AML-193 (cell line): Measurements from ENCODE around the gene PHYHIPL.

ENCODE experiments used
- DNase-seq, 2 experiments: peaks; one replicate each; lab custom pipeline; 2025; lab: John Stamatoyannopoulos, UW

The PHYHIPL gene

DNA sequence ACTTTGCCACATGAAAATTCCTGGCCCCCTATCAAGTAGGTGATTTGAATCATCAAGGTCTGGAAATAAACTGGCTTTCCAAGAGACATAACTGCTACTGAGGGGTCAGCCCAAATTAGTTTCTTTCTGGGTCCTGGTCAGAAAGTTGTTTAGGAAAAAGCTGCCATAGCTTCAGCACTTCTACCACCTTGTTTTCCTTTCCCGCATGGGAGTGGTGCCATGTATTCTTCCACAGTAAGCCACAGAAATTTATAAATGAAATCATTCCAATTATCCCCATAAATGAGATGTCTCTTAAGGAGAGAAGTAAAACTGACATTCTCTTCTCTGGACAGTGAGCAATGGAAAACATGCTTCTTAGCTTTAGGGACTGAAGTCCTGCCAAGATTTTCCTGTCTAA, 80.8 kb downstream of the PHYHIPL start:
- DNase-seq, result no peak

DNA sequence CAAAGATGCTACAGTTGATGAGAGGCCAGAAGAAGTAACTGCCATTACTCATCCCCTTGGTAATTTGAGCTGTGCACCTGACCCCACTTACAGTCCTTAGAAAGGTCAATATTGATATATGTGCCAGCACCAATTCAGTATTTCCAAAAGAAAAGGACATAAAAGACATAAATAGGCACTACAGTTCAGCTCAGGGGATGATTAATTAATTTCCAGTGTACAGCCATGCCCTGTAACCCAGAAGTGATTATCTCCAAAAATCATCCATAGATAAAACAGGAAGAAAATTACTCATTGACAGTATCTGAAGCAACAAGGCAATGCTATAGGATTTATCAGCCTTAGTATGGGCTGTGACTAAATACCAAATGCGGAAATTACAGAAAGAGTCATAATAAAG, 82.4 kb downstream of the PHYHIPL start:
- DNase-seq, result no peak

DNA sequence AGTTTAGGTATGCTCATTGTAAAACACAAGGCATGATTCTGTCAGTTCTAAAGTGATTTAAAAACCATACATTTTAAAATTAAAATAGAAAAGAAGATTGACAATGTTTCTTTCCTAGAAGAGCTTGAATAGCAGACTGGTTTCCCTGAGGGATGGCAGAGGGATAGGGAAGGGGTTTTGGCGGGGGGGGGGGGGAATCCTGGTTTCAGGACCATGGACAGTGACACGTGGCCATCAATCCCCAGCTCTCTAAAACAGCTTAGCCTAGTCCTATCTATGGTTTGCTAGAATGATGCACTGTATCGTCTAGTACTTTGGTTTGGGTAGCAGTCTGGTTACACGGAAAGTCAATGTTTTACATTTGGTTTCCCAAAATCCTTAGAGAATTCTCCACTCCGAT, 88.7 kb downstream of the PHYHIPL start:
- DNase-seq, result no peak

DNA sequence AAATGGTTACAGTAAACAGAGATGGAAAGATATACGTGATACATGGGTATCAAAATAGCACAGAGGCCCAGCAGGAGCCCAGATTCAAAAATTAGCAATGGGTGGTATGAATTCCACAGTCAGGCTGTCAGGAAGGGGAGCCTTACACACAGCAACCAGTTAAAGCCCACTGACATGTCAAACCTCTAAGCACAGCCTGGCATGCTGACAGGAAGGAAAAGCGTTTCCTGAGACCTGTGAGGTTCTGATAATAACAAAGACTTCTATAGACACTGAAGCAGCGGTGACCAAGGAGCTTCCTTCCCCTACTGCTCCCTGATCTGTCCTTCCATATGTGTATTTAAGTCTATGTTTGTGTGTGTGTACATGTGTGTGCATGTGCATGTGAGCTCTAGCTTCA, 89.9 kb downstream of the PHYHIPL start:
- DNase-seq, result no peak

DNA sequence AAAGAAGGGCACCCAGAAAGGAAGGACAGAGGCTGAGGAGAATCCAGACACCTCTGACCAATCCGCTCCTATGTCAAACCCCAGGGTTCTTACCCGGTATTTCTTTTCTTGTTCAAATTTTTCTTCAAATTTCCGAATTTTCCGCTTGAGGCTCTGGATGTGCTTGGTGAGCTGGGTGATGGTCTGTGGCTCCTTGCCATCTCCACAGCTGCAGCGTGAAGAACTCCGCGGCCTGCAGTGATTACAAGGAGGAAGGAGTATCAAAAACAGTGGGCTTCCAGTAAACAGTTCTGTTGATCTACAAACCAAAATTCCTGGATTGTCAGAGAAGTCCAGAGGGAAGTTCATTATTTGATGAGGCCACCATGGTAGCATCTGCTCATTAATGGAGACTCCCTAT, 92.0 kb downstream of the PHYHIPL start:
- no peak for DNase-seq

DNA sequence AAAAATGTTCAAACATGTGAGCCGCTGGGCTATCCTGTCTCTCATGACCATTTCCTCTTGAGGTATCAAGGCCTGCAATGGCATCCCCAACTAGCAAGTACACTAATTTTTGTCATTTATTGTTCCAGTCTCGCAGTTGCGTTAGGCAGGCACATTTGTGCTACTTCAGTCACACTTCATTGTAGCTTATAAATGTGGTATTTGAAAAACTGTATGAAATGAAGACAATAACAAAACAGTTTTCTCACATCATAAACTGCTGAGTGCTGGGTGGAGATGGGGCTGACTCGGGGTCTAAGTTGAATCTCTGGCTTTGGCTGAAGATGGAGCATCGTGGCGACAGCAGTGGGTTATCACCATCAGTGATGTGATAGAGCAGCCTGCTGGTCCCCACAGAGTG, 93.2 kb downstream of the PHYHIPL start:
- DNase-seq, result no peak

DNA sequence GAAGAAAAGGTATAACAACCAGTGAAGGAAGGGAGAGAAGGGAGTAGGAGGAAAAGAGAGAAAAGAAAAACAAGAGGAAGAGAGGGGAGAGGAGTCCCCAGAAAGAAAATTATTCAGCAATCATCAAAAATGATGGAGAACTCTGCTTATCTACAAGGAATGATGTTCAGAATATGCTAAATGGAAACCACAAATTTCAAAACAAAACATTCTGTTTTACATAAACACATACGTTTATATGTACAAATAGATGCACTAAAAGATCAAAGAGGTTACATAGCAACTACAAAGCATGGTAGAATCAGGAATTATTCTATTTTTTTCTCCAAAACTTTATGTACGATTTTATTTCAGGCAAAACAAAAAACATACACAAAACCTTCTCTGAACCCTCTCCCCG, 94.0 kb downstream of the PHYHIPL start:
- DNase-seq, result no peak

DNA sequence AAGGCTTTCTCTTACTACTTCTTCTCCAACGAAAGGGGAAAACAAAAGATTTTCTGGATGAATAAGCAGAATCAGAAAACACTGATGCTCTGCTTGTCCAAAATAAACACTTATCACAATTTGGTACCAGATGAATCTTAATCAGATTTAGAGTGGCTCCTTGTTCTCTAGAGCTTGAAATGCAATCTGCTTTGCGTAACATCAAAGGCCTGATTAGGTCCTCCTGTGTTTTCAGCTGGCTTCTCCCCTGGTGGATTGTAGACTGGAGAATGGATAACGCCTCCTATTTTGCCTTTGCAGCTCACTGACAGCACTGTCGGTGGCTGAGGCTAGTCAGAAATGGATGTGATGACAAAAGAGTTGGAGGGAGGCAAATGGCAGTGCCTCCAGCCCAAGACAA, 94.7 kb downstream of the PHYHIPL start:
- DNase-seq, result no peak

DNA sequence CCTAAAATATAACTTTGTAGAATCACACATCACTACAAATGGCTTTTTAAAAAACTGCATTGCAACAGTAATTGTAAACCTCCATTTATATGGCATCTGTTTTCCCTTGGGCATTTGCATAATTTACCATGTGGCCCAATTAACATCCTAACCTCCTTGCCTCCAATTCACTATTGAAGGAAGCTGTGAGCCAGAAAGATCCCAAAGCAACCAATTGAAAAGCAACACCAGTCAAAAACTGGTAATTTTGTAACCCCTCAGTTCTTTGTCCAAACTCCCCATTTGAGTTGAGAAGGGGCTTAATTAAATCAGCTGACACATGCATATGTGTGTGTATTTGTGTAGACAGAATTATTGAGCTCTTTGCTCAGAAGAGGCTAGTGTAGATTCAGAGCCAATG, 95.6 kb downstream of the PHYHIPL start:
- no peak for DNase-seq

DNA sequence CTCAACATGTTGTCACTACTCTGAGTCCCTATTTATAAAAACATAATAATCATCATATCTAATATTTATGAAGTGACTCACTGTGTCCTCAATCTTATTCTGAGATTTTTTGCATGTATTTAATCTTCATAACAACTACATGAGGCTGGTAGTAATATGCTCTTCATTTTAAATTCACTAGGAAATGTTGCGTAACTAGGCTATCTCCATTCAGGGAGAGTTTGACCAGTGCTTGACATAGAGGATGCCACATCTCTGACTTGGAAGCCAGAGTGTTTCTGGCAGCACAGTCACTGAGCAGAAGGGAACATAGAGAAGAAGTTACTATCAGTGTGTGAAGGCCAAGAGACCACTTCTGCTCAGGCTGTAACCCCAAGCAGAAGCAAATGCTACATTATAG, 97.0 kb downstream of the PHYHIPL start:
- DNase-seq, result no peak

DNA sequence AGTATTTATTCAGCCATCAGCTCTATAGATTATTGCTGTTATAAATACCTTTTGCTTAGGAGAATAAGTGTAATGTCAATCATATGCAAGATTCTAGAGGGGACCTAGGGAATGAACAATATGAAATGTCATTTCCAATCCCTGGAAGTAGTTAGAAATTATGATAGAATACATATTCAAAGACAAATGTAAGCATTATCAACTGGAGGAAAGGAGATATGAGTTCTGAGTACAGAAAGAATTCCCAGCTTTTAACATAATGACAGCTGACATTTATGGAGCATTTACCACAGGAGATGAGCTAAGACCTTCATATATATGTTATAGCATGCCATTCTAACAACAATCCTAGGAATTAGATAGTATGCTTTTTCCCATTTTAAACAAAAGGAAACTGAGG, 99.7 kb downstream of the PHYHIPL start:
- no peak for DNase-seq

DNA sequence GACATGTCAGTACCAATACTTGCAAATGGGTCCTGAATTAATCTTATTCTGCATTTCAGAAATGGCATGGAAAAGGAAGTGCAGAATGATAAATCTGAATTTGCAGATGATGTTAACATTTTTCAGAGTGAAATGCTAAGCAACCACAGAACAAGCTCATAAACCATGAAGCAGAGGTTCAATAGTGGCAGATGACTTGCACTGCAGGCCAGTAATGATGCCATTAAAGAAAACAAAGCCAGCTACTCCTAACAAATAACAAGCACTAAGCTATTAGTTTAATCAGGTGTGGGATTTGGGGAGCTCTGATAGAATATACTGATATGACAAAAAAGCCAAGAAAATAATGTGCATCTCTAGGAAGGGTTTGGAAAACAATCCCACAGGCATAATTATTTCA, 100.5 kb downstream of the PHYHIPL start:
- DNase-seq, result no peak

DNA sequence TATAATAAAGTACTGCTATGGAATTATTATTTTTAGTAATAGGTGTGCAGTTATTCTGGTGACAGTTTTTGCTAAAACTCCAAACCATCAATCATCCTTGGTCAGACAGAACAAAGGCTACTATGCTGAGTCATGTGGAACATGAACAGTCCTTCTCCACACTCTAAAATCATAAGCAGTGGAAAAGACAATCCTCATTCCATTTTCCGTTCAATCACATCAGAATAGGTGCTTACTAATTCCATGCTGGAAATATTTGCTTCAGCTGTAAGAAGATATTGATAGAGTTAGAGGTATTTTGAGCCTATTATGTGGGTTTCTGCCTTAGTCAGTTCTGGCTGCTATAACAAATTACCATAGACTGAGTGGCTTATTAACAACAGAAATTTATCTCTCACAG, 103.0 kb downstream of the PHYHIPL start:
- no peak for DNase-seq

DNA sequence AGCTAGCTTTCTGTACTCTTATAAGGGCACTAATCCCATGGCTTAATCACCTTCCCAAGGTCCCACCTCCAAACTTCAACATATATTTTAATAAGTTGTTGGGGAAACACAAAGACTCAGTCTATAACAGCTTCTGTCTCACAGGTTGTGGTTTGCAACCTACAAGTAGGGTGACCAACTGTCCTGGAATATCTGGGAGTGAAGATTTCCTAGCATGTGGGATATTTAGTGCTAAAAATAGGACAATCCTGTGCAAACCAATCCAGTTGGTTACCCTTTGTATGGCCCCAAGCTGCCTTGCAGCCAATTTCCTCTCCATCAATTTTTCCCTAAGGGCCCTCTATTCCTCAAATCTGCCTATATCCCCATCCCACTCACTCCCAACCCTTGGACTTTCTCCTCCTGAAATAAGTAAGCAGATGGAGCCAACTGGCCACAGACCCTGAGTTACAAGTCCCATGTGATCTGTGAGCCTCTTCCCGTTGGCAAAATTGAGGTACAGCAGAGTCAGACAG, 103.6 kb downstream of the PHYHIPL start:
- DNase-seq, result no peak

DNA sequence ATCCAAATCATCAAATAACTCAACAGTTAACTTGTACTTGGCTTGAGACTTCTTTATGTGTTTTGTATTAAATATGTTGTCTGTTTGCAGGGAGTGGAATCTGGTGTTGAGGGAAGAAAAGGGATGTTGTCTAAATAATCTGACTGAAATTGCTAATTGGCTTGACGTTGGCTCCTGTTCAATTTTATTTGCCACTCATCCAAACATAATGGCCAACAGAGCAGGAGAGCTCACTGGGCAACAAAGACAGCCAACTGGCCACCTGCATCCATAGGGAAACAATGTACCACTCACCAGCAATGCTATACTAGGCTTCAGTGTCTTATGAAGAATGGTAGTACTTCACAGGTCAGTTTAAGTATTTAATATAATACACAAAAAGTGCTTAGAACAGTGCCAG, 105.4 kb downstream of the PHYHIPL start:
- no peak for DNase-seq

DNA sequence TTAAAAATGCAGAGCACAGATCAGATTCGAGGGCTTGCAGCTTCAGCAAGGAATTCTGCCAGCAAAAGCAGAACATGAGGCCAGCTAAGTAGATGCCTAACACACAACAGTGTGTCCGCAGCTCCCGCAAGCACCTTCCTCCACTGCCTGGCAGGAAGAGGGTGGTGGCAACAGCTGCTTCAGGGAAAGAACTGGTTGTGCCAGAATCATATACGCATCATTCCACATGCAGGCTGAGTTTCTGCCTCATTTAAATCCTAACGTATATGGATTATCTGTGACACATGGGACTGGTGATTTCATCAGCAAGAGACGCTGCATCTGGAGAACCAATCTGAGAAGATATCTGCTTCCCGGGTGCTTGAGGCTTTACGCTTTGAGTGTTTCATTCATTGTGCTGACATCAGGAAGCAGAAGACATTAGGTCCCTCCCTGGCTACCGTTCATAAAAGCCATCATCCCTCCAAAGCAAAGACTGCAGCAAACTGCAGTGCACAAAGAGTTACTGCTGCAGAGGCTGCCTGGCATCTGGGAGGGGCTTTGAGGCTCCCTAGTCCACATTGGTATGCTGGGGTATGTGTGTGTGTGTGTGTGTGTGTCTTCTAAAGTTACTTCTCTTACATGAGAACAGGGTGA, 107.1 kb downstream of the PHYHIPL start:
- no peak for DNase-seq

DNA sequence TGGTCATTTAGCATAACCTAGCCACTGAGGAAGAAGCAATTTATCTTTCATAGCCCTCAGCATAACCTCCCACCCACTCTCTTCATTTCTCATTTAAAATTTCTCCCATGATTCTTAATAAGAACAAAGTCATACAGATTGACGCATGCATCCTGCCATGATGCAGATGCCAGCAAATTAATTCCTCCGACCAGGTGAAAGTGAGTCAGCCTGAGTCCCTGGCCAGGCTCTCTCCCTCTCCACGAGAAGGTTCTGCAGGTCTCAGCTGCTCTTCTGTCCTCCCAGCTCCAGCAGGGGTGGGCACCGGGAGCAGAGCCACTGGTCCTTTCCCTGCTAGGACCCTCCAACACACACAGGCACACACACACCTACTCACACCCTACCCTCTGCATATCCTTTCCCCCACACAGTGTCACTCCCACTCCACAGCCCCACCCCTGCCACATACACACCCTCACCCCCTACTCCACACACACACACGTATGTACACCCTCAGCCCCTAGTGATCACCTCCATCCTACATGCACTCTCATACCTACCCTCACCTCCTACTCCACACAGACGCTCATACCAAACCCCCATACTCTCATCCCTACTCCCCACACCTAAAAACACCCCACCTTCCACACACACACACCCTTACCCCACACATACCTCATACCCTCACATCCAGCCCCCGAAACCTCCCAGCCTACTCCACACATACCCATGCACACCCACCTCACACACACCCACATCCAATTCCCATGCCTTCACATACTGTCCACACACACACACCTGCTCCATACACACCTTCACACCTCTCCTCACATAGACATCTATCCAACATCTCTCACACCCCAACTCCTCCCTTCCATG, 107.9 kb downstream of the PHYHIPL start:
- no peak for DNase-seq

DNA sequence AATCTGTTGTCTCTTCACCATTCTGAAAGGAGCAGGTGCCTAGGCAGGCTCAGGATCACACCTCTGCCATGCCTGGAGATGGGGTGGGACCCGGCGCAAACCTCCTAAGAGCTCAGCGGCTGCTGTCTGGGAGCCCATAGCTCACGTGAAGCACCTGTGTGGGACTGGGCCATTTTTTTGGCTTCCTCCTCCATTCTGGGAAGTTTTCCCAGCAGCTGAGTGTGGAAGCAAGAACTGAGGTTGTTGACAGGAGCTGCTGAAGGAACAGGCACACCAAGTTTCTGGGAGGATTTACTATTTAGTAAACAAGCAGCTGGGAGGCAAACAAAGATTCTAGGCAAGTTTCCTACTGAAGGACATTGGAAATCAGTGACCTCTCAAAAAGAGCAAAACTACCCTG, 108.6 kb downstream of the PHYHIPL start:
- no peak for DNase-seq

DNA sequence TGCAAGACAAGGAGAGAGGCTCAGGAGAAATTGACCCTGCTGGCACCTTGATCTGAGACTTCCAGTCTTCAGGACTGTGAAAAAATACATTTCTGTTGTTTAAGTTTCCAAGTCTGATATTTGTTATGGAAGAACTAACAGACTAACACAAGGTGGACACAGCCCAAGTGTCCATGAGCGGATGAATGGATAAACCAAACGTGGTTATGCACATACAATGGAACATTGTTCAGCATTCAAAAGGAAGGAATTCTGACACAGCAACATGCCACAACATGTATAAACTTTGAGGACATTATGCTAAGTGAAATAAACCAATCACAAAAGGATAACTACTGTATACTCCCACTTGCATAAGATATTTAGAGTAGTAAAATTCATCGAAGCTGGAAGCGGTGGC, 109.4 kb downstream of the PHYHIPL start:
- DNase-seq, result no peak

DNA sequence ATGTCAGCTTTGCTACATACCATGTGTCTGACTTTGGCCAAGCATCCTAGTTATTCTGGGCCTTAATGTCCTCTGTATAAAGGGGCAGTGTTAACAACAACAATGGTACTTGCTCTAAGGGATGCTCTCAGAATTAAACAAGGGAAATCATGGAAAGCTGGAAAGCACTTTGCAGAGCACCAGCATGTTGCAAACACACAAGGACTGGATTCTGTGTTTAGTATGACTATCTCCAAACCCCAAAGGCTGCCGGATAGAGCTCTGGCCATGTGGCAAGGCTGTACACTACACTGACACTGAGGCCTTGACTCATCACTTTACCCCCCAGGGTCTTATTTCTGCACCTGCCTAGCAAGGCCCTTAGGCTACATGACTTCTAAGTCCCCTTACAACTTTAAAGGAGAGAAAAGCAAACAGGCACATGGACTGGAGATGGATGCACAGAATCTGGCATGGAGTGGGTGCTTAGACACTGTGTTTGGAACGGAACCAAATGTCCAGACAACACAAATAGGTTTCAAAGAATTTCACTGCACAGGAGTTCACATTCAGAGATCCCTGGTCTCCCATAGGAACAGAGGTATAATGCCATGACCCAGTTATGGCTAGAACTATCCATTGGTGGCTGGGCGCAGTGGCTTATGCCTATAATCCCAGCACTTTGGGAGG, 111.3 kb downstream of the PHYHIPL start:
- no peak for DNase-seq

DNA sequence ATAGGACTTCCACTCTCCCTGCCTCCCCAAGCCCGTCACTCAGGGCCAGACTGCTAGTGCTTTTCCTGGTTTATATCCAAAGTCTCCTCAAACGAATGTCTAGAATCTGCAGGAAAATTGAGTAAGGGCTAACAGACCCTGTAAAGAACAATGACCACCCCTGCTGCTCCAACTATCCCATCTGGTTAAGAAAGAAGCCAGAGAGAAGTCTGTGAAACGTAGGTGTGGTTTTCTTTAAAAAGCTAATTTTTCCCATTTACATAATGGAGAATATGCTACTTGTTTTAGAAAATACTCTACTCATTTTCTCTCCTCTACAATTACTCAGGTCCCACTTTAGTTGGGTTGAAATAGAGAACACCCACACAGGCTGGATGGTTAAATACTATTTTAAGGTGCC, 113.4 kb downstream of the PHYHIPL start:
- no peak for DNase-seq

DNA sequence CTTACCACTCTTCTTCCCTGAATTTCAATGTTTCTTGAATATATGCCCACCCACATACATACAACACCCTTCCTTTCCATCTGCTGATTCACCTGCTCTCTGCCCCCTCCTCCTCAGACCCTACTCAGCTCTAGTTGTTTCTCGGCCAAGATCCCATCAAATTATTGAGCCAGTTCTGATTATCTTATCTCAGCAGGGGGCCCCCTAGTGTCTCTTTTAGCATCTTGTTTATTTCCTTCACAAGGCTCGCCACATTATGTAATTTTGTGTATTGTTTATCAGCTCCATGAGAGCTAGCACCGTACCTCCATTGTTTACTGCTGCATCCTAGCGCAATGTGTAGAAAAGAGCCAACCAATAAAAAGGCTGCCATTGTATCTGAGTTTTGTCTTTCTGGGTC, 114.0 kb downstream of the PHYHIPL start:
- peak in 1 of 2 experiments; percentile 1 for DNase-seq
